A673 (cell line): Measurements from ENCODE around the gene RILP. TPM values are rescaled to one million over a fixed set of nuclear protein-coding genes. Genes with fewer than 3 reads are reported as not detected.
A peak's percentile ranks its signal among the peaks of the same experiment; 100 is the strongest.

Source experiments
- BruUV-seq: library from RNA; stranded (reverse); fragments of 400-500 nt; replicated peaks from 2 replicates; lab custom pipeline; 2021; lab: Mats Ljungman, UMichigan
- CTCF ChIA-PET: fragments of 300-600 bp; sonication (Branson Sonifier 250); formaldehyde crosslinking; loops from one replicate; lab custom pipeline; 2022; ENCODE audit warnings: antibody characterized with exemption; lab: Charles Lee
- POLR2A ChIA-PET: fragments of 300-600 bp; sonication (Branson Sonifier 250); formaldehyde crosslinking; loops from one replicate; lab custom pipeline; 2022; ENCODE audit warnings: antibody characterized with exemption; ENCODE audit not compliant: low non-redundant PET; lab: Charles Lee
- DNase-seq: peaks from one replicate; pipeline ENCODE4 v3.0.0-alpha.2; 2015; ENCODE audit warnings: low spot score
- H3K27ac ChIP-seq: fragments of 200-600 bp; sonication (generic); 2 replicates; pipeline ENCODE4 v1.5.1; 2016; ENCODE audit warnings: mixed run types, low read depth, mild to moderate bottlenecking, mixed read lengths, antibody characterized with exemption, low read length; ENCODE audit not compliant: poor library complexity, severe bottlenecking
- H3K27me3 ChIP-seq: fragments of 200-600 bp; sonication (generic); replicated peaks from 2 replicates; pipeline ENCODE4 v1.6.1; 2017; ENCODE audit warnings: mixed run types, low read depth, mild to moderate bottlenecking, mixed read lengths, antibody characterized with exemption, low read length; ENCODE audit not compliant: insufficient read depth, poor library complexity
- H3K36me3 ChIP-seq: fragments of 200-600 bp; sonication (generic); 2 replicates; pipeline ENCODE4 v1.6.1; 2016; ENCODE audit warnings: mixed run types, mild to moderate bottlenecking, mixed read lengths, antibody characterized with exemption, low read length; ENCODE audit not compliant: insufficient read depth, poor library complexity, severe bottlenecking
- H3K4me1 ChIP-seq: fragments of 200-600 bp; sonication (generic); 2 replicates; pipeline ENCODE4 v1.6.1; 2017; ENCODE audit warnings: mixed run types, mild to moderate bottlenecking, mixed read lengths, antibody characterized with exemption, low read length; ENCODE audit not compliant: insufficient read depth, poor library complexity, severe bottlenecking
- H3K4me3 ChIP-seq: fragments of 200-600 bp; sonication (generic); 2 replicates; pipeline ENCODE4 v1.5.1; 2016; ENCODE audit warnings: low read depth, mixed run types, mild to moderate bottlenecking, mixed read lengths, low read length; ENCODE audit not compliant: poor library complexity, severe bottlenecking
- H3K9me3 ChIP-seq: fragments of 200-600 bp; sonication (generic); 2 replicates; pipeline ENCODE4 v1.6.1; 2016; ENCODE audit warnings: mixed run types, low read depth, mild to moderate bottlenecking, mixed read lengths, antibody characterized with exemption, low read length; ENCODE audit not compliant: poor library complexity, severe bottlenecking
- EZH2 ChIP-seq: fragments of 200-600 bp; sonication (generic); IDR thresholded peaks from 2 replicates; pipeline ENCODE4 v1.6.1; 2017; ENCODE audit warnings: borderline replicate concordance, low read depth, mild to moderate bottlenecking, mixed read lengths, antibody characterized with exemption, low read length; ENCODE audit not compliant: poor library complexity, severe bottlenecking
- intact Hi-C: fragments of 100-400 bp; cut with micrococcal nuclease; formaldehyde crosslinking; loops from one replicate; pipeline ENCODE4 v1.10.0; 2022; ENCODE audit not compliant: unreplicated experiment
- total RNA-seq: library from RNA; stranded (reverse); gene quantifications from 2 replicates; pipeline ENCODE4 v1.2.3, GENCODE V29; 2021
- TF ChIP-seq, protein P1 (sequence below): fragments of 300-800, 200-600 bp; sonication (generic); conservative IDR thresholded peaks from 2 replicates; pipeline ENCODE4 v1.5.1; 2017; ENCODE audit warnings: low read depth, mild to moderate bottlenecking, antibody characterized with exemption, low read length, moderate library complexity, mixed read lengths

The RILP gene
- total RNA-seq, 1 experiment from 2014 or later = 0.73 TPM

DNA sequence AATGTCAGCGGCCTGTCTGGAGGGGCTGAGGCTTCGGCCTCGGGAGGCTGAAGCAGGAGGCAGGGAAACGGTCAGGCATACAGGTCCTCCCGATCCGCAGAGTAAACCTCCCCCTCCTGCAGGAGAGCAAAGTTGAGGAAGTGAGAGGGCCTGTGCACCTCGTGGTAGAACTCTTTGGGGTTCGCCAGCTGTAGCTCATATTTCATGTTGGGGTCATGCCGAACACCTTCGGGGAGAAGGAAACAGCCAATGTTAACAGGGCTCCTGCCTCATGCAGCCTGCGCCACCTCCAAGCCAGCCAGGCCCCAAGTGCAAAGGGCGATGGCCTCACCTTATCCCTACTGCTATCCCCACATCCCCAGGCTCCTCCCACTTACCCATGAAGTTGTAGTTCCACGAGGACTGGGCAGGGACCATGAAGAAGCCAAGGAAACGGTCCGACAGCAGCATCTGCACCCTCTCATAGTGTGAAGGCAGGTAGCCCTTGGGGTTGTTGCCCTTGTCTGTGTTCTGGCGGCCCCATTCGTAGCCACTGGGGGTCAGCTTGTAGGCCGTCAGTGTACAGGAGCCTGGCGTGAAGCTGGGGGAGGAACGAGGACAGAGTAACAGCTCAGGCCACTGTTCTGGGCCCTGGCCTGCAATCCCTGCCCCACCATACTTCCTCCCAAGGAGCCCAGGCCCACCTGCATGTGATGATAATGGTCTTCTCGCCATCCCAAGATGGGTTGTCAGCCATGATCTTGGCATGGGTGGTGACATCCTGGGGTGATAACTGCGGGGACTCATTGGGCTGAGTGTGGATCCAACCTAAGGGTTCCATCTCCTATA lies 1.3 kb upstream of the RILP start:
- H3K4me3 ChIP-seq = no peak overlapping the region
- TF ChIP-seq, protein P1, sequence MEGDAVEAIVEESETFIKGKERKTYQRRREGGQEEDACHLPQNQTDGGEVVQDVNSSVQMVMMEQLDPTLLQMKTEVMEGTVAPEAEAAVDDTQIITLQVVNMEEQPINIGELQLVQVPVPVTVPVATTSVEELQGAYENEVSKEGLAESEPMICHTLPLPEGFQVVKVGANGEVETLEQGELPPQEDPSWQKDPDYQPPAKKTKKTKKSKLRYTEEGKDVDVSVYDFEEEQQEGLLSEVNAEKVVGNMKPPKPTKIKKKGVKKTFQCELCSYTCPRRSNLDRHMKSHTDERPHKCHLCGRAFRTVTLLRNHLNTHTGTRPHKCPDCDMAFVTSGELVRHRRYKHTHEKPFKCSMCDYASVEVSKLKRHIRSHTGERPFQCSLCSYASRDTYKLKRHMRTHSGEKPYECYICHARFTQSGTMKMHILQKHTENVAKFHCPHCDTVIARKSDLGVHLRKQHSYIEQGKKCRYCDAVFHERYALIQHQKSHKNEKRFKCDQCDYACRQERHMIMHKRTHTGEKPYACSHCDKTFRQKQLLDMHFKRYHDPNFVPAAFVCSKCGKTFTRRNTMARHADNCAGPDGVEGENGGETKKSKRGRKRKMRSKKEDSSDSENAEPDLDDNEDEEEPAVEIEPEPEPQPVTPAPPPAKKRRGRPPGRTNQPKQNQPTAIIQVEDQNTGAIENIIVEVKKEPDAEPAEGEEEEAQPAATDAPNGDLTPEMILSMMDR = no peak
- no peak for TF ChIP-seq EZH2
- BruUV-seq = TSS peak; percentile 94
- intact Hi-C loops = no loop called here
- CTCF ChIA-PET = interaction anchor here (0.6 kb wide), 1 partner anchor 375 kb away, joined by 3 read pairs; no protein-coding TSS in a partner anchor
- POLR2A ChIA-PET = no interaction called here
- H3K27me3 ChIP-seq = no peaks in the 10 kb centered on the region
- H3K4me1 ChIP-seq = peaks cover 12% of the 10 kb centered on the region
- DNase-seq = no peak
- H3K36me3 ChIP-seq = peaks cover 57% of the 10 kb centered on the region
- H3K27ac ChIP-seq = no peak overlapping the region
- no peaks in the 10 kb centered on the region for H3K9me3 ChIP-seq

GRCh38 chr17:1648963-1649843 lies 463 bp downstream of the RILP start:
- Histone ChIP-seq H3K27me3 (no peaks in the 10 kb centered on the region), H3K4me3 (peak overlapping the region; percentile 60), H3K4me1 (peaks cover 12% of the 10 kb centered on the region), H3K9me3 (no peaks in the 10 kb centered on the region), H3K27ac (no peak overlapping the region), H3K36me3 (peaks cover 42% of the 10 kb centered on the region)
- no TSS peak for BruUV-seq
- ChIA-PET POLR2A (interaction anchor here (0.5 to 0.6 kb wide), 2 partner anchors 65 to 1973 kb away, joined by 3 to 9 read pairs; no protein-coding TSS in a partner anchor), CTCF (interaction anchor here (0.5 to 1.5 kb wide), 16 partner anchors 20 to 918 kb away, joined by 3 to 16 read pairs (median 6); partner anchors contain the start of gene PRPF8)
- intact Hi-C loops = no loop called here
- DNase-seq = peak; percentile 95
- TF ChIP-seq EZH2 = no peak
- TF ChIP-seq, protein P1 = peak; percentile 77; the same call in 1 of the 2 replicates
